Kidney capillary endothelial cell (primary cell): ENCODE results near the gene HTT.

Source experiments
- DNase-seq: peaks from one replicate; pipeline ENCODE4 v3.0.0-alpha.2; 2018; ENCODE audit warnings: low spot score

Gene HTT

GRCh38 chr4:3248811-3249661, 174.6 kb downstream of the HTT start, which contains the start of gene MSANTD1:
Gene MSANTD1, plus strand, starts transcription at chr4:3249159. Its CDS starts 64 bp downstream, at chr4:3249223.
- no peak for DNase-seq

- no peak for DNase-seq
These were observed 175.4 kb downstream of the HTT start for GRCh38 chr4:3249711-3250437.

GRCh38 chr4:3250438-3250955, 176.0 kb downstream of the HTT start:
- DNase-seq = no peak

GRCh38 chr4:3250956-3251690, 176.6 kb downstream of the HTT start:
- DNase-seq = no peak

GRCh38 chr4:3251691-3252479, 177.4 kb downstream of the HTT start:
- no peak for DNase-seq

- DNase-seq = no peak
These were observed 178.0 kb downstream of the HTT start for GRCh38 chr4:3252480-3252828.

- no peak for DNase-seq
These were observed 178.6 kb downstream of the HTT start for GRCh38 chr4:3252831-3253641.

GRCh38 chr4:3253808-3254207, 179.3 kb downstream of the HTT start:
- DNase-seq = no peak

- DNase-seq = no peak
These were observed 180.0 kb downstream of the HTT start for GRCh38 chr4:3254302-3255131.

- DNase-seq = no peak
These were observed 181.2 kb downstream of the HTT start for GRCh38 chr4:3255611-3256186.

- no peak for DNase-seq
These were observed 182.0 kb downstream of the HTT start for GRCh38 chr4:3256230-3257102.

GRCh38 chr4:3257103-3257555, 182.6 kb downstream of the HTT start:
- no peak for DNase-seq

- no peak for DNase-seq
These were observed 183.3 kb downstream of the HTT start for GRCh38 chr4:3257556-3258482.

GRCh38 chr4:3261411-3262207, 187.1 kb downstream of the HTT start:
- no peak for DNase-seq

- no peak for DNase-seq
These were observed 187.9 kb downstream of the HTT start for GRCh38 chr4:3262208-3263052.
